T-helper 2 cell treated with Interferon-gamma antibody and Interleukin-4, amounts not matched to agents 5 μg/mL and 100 μg/mL, for 36 hours (primary cell): ENCODE measurements around the gene MOXD1.

Source experiments
- DNase-seq: peaks from one replicate; pipeline ENCODE4 v3.0.0; 2021; ENCODE audit warnings: low spot score
- H3K27ac Mint-ChIP-seq: one replicate; pipeline ENCODE4 v1.8.0; 2021; ENCODE audit warnings: mild to moderate bottlenecking, mixed read lengths
- H3K27me3 Mint-ChIP-seq: one replicate; pipeline ENCODE4 v1.8.0; 2021; ENCODE audit warnings: low read depth, mixed read lengths
- H3K36me3 Mint-ChIP-seq: one replicate; pipeline ENCODE4 v1.8.0; 2021; ENCODE audit warnings: low read depth, mixed read lengths
- H3K4me1 Mint-ChIP-seq: one replicate; pipeline ENCODE4 v1.8.0; 2021; ENCODE audit warnings: low read depth, mixed read lengths
- H3K4me3 Mint-ChIP-seq: one replicate; pipeline ENCODE4 v1.8.0; 2022; ENCODE audit warnings: mild to moderate bottlenecking, moderate library complexity, mixed read lengths
- H3K9me3 Mint-ChIP-seq: one replicate; pipeline ENCODE4 v1.8.0; 2021; ENCODE audit warnings: mixed read lengths

The MOXD1 gene

GRCh38 chr6:132390017-132390416, 11.3 kb downstream of the MOXD1 start:
- H3K9me3 Mint-ChIP-seq, result peaks cover 16% of the 10 kb centered on the region
- H3K27me3 Mint-ChIP-seq, result peaks cover 16% of the 10 kb centered on the region
- H3K27ac Mint-ChIP-seq, result no peak overlapping the region
- no peaks in the 10 kb centered on the region for H3K36me3 Mint-ChIP-seq
- no peak for DNase-seq
- no peak overlapping the region for H3K4me3 Mint-ChIP-seq
- H3K4me1 Mint-ChIP-seq, result no peaks in the 10 kb centered on the region

- H3K4me3 Mint-ChIP-seq, result no peak overlapping the region
- H3K36me3 Mint-ChIP-seq, result no peaks in the 10 kb centered on the region
- H3K27me3 Mint-ChIP-seq, result peaks cover 7% of the 10 kb centered on the region
- no peak for DNase-seq
- peaks cover 5% of the 10 kb centered on the region for H3K9me3 Mint-ChIP-seq
- no peak overlapping the region for H3K27ac Mint-ChIP-seq
- no peaks in the 10 kb centered on the region for H3K4me1 Mint-ChIP-seq
Measured at GRCh38 chr6:132388291-132388690, 13.0 kb downstream of the MOXD1 start.

- Mint-ChIP-seq H3K4me1 (no peaks in the 10 kb centered on the region), H3K9me3 (no peaks in the 10 kb centered on the region), H3K27ac (no peak overlapping the region), H3K27me3 (peaks cover 28% of the 10 kb centered on the region), H3K4me3 (no peak overlapping the region), H3K36me3 (no peaks in the 10 kb centered on the region)
- no peak for DNase-seq
Measured at GRCh38 chr6:132382630-132383175, 18.6 kb downstream of the MOXD1 start.

GRCh38 chr6:132381381-132381780, 19.9 kb downstream of the MOXD1 start:
- H3K4me1 Mint-ChIP-seq, result no peaks in the 10 kb centered on the region
- H3K36me3 Mint-ChIP-seq, result no peaks in the 10 kb centered on the region
- no peak overlapping the region for H3K27ac Mint-ChIP-seq
- H3K9me3 Mint-ChIP-seq, result no peaks in the 10 kb centered on the region
- DNase-seq, result no peak
- peaks cover 28% of the 10 kb centered on the region for H3K27me3 Mint-ChIP-seq
- H3K4me3 Mint-ChIP-seq, result no peak overlapping the region

GRCh38 chr6:132380358-132381029, 20.8 kb downstream of the MOXD1 start:
- Mint-ChIP-seq H3K27ac (no peak overlapping the region), H3K9me3 (no peaks in the 10 kb centered on the region), H3K4me3 (no peak overlapping the region), H3K36me3 (no peaks in the 10 kb centered on the region), H3K4me1 (no peaks in the 10 kb centered on the region), H3K27me3 (peaks cover 28% of the 10 kb centered on the region)
- no peak for DNase-seq

- H3K27me3 Mint-ChIP-seq, result peaks cover 32% of the 10 kb centered on the region
- no peak overlapping the region for H3K4me3 Mint-ChIP-seq
- H3K27ac Mint-ChIP-seq, result no peak overlapping the region
- no peaks in the 10 kb centered on the region for H3K36me3 Mint-ChIP-seq
- no peaks in the 10 kb centered on the region for H3K9me3 Mint-ChIP-seq
- peaks cover 7% of the 10 kb centered on the region for H3K4me1 Mint-ChIP-seq
- no peak for DNase-seq
Measured at GRCh38 chr6:132369526-132369925, 31.7 kb downstream of the MOXD1 start.

GRCh38 chr6:132368916-132369481, 32.3 kb downstream of the MOXD1 start:
- Mint-ChIP-seq H3K36me3 (no peaks in the 10 kb centered on the region), H3K9me3 (no peaks in the 10 kb centered on the region), H3K27me3 (peaks cover 32% of the 10 kb centered on the region), H3K4me1 (peaks cover 7% of the 10 kb centered on the region), H3K27ac (no peak overlapping the region), H3K4me3 (no peak overlapping the region)
- DNase-seq, result no peak

- H3K27ac Mint-ChIP-seq, result no peak overlapping the region
- no peak for DNase-seq
- H3K27me3 Mint-ChIP-seq, result peaks cover 43% of the 10 kb centered on the region
- H3K36me3 Mint-ChIP-seq, result no peaks in the 10 kb centered on the region
- H3K4me1 Mint-ChIP-seq, result peaks cover 7% of the 10 kb centered on the region
- H3K9me3 Mint-ChIP-seq, result no peaks in the 10 kb centered on the region
- H3K4me3 Mint-ChIP-seq, result no peak overlapping the region
Measured at GRCh38 chr6:132365281-132365907, 35.9 kb downstream of the MOXD1 start.

- H3K27ac Mint-ChIP-seq, result no peak overlapping the region
- peaks cover 7% of the 10 kb centered on the region for H3K4me1 Mint-ChIP-seq
- no peak overlapping the region for H3K4me3 Mint-ChIP-seq
- no peaks in the 10 kb centered on the region for H3K36me3 Mint-ChIP-seq
- no peak for DNase-seq
- no peaks in the 10 kb centered on the region for H3K9me3 Mint-ChIP-seq
- H3K27me3 Mint-ChIP-seq, result peaks cover 46% of the 10 kb centered on the region
Measured at GRCh38 chr6:132364306-132365074, 36.8 kb downstream of the MOXD1 start.

GRCh38 chr6:132362442-132363185, 38.7 kb downstream of the MOXD1 start:
- no peak overlapping the region for H3K27ac Mint-ChIP-seq
- peaks cover 7% of the 10 kb centered on the region for H3K4me1 Mint-ChIP-seq
- no peaks in the 10 kb centered on the region for H3K36me3 Mint-ChIP-seq
- peaks cover 34% of the 10 kb centered on the region for H3K27me3 Mint-ChIP-seq
- DNase-seq, result no peak
- no peaks in the 10 kb centered on the region for H3K9me3 Mint-ChIP-seq
- no peak overlapping the region for H3K4me3 Mint-ChIP-seq

- Mint-ChIP-seq H3K27ac (no peak overlapping the region), H3K9me3 (no peaks in the 10 kb centered on the region), H3K27me3 (peaks cover 23% of the 10 kb centered on the region), H3K4me1 (peaks cover 4% of the 10 kb centered on the region), H3K36me3 (no peaks in the 10 kb centered on the region), H3K4me3 (no peak overlapping the region)
- DNase-seq, result no peak
Measured at GRCh38 chr6:132361101-132361500, 40.2 kb downstream of the MOXD1 start.

GRCh38 chr6:132359886-132360285, 41.4 kb downstream of the MOXD1 start:
- no peaks in the 10 kb centered on the region for H3K36me3 Mint-ChIP-seq
- H3K4me1 Mint-ChIP-seq, result peaks cover 4% of the 10 kb centered on the region
- H3K27me3 Mint-ChIP-seq, result peaks cover 22% of the 10 kb centered on the region
- no peak overlapping the region for H3K4me3 Mint-ChIP-seq
- H3K9me3 Mint-ChIP-seq, result peaks cover 3% of the 10 kb centered on the region
- no peak for DNase-seq
- H3K27ac Mint-ChIP-seq, result no peak overlapping the region

GRCh38 chr6:132357120-132357519, 44.2 kb downstream of the MOXD1 start:
- Mint-ChIP-seq H3K9me3 (peaks cover 3% of the 10 kb centered on the region), H3K36me3 (no peaks in the 10 kb centered on the region), H3K4me3 (no peak overlapping the region), H3K27me3 (peaks cover 13% of the 10 kb centered on the region), H3K27ac (no peak overlapping the region), H3K4me1 (peaks cover 8% of the 10 kb centered on the region)
- no peak for DNase-seq
